Amniotic stem cell (primary cell): ENCODE data around the gene SAP25.

Experiments
- DNase-seq: peaks from one replicate; lab custom pipeline; 2025; lab: John Stamatoyannopoulos, UW

Gene SAP25

DNA sequence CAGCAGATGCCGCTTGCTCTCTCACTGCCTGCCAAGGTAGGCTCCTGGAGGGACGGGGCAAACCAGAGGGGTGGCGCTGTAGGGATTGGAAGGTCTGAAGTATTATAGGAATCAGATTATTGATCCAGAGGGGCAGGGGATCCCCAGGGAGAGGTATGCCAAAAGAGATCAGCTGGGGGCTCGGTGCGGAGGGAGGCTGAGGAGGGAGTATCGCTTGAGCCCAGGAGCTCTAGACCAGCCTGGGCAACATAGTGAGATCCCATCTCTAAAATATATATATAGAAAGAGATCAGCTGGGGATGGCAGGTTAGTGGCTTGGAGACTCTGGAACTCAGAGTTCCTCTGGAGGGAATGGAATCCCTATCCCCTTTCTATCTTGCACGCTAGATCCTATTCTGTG, 21.5 kb upstream of the SAP25 start:
- no peak for DNase-seq

DNA sequence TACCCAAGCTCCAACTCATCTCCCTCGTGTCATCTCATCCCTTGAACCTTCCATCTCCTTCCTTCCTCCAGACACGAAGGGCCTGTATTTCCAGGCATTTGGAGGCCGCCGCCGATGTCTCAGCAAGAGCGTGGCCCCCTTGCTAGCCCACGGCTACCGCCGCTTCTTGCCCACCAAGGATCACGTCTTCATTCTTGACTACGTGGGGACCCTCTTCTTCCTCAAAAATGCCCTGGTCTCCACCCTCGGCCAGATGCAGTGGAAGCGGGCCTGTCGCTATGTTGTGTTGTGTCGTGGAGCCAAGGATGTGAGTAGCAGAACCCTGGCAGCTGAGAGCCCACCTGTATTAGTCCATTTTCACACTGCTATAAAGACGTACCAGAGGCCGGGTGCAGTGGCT, 17.9 kb upstream of the SAP25 start:
- no peak for DNase-seq

DNA sequence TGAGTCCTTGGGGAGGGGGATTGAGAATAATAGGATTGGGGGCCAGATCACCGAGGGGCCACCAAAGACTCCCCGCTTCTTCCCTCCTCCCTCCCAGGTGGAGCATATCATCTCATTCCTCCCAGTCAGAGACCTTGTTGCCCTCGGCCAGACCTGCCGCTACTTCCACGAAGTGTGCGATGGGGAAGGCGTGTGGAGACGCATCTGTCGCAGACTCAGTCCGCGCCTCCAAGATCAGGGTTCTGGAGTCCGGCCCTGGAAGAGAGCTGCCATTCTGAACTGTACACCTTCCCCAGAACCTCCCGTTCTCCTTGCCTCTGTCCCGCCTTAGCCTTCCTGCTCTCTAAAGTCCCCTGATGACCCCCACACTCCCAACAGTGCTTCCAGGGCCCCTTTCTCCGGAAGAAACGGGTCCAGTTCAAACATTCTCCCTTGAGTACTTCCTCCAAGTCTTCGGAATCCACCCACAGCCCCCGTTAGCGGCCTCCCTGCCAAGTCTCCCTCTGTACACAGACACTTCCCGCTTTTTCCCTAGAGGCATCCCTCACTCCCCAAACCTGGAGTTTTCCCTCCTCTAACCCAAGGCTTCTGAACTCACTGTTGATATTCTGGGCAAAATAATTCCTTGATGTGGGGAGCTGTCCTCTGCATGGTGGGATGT, 16.5 kb upstream of the SAP25 start:
- DNase-seq, result no peak

DNA sequence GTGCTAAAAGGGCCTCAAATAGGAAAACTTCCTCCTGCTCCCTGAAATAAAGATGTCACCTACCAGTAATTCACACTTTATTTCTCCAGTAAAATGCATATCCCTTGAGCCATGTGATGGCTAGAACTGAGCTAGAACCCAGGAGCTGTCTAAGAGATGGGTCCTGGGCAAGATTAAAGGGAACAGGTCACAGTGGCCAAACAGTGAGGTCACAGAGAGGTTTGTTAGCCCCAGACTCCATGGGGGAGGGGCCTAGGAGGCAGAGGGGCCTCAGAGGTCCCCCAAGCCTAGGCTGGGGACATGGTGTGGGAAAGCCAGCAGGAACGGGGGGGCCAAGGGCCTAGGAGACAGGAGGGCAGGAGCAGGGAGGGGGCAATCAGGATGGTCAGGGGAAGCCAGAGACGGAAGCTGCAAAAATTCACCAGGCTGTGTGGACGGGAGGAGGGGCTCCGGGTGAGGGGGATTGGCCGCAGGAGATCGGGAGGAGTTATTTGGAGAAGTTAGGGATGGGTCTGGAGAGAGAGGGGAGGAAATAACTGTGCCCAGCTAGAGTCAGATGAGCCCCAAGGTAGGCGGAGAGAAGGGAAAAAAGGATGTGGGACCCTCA, 15.7 kb upstream of the SAP25 start:
- DNase-seq, result no peak

DNA sequence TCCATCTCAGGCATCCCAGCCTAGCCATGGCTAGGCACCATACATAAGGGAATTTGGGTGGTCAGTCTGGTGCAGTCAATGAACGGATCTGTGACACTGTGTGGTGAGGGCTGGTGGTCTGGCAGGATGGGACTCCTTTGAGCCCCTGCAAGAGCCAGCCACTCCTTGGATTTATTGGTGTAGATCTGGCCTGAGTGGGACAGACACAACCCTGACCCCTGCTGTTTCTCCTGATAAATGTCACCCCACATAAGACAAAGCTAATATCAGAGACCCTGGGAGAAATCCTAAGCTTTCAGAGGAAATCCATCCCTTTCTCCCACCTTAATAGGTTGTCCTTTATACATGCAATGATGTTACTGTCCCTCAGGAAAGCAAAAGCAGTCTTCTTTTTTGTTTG, 14.7 kb upstream of the SAP25 start:
- DNase-seq, result no peak

DNA sequence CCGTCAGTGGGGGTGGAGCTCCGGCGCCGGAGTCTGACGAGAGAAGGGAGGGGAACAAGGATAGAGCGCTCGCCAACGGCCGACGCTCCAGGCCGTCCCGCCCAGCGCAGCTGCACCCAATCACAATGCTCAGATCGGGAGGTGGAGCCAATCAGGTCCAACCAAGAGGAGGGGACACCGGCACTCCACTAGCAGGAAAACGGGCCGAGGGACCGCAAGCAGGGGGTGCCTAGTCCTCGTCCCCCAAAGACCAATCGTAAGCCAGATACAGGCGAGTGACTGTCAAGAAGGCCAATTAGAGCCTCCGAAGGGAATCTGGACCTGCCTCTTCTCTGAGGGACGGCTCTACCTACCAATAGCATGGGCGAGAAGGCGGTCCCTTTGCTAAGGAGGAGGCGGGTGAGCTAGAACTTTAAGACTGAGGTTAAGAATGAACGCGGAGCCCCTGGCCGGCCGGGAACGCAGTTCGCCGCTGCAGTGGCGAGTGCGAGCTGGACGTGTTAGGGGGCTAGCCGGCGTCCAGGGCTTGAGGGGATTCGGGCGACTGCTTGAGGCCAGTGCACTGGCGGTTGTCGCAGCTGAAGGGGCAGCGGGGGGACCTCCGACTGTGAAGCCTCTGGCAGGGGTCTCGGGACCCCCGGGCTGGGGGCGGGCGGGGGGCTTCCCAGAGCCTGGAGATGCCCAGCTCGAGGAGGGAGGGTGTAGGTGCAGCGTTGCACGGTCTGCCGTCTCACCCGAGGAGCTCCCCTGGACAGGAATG, 12.7 kb upstream of the SAP25 start, which contains the start of gene FBXO24:
Gene FBXO24 (plus strand): TSS at position 63 of the 760 bp plus-strand sequence. CDS start 298 bp downstream, at position 361.
- peak; percentile 99 for DNase-seq

DNA sequence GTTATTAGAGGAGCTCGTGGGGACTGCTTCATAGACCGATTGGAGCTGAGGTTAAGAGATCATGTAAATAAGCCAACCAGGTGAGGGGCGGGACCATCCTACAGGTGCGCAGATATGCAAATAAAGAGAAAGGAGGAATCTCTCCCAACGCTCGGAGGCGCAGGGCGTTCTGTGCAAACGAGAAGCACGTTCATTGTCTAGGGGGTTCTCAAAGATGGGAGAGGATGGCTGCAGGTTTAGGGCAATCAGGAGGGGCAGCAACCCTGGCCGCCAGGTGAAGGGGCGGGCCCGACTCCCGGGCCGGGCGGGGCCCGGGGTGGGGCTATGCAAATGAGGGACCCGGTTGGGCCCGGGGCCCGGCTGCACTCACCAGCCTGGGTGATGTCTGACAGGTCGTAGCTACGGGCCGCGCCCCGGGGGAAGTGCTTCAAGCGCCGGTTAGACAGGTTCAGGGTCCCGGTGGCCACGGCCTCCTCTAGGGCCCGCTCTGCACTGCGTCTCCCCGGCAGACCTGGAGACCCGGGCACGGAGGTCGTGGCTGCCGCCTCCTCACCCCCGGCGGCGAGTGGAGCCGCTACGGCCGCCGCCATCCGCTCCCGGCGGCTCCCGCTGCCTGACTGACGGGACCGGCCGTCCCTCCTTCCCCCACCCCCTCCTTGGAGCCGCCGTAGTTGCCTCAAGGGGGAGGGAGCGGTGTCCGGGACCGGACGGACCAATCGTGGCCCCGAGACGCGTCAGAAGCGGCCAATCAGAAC, 12.0 kb upstream of the SAP25 start, which contains the start of gene LRCH4:
Gene LRCH4 (minus strand): TSS at position 619 of the 755 bp plus-strand sequence. CDS start 29 bp downstream, at position 590.
- no peak for DNase-seq

DNA sequence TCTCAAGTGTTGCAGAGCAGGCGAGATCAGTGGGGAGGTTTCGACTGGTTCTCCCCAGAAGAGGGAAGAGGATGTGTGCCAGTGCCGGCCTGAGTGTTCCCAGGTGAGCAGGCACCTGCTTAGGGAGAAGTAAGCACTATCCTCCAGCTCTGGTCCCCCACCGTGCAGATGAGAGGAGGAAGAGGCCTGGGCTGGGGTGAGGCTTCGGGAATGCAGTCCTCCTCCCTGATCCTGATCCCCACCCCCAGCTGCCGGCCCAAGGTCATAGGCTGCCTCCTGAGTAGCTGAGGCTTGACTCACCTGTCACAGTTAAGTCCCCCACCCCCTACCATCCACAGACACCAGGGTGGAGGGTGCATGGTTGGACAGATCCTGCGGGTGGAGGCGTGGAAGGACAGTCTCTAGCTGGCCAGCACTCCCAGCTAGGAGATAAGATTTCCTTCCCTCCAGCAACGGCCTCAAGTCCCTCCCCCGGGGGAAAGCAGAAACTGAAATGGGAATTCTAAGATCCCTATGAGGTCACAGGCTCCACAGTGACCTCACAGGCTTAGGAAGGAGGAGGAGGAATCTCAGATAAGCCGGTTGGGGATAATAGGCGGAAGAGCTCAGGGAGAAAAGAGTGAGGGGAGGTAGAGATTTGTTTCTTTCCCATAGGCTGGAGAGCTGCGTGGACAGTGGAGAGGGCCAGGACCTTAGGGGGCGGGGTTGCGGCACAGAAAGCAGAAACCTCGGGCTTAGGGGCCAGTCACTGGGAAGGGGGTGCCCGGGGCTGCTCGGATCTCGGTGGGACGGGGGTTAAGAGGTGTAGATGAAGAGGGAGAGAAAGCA, 11.2 kb upstream of the SAP25 start:
- peak; percentile 51 for DNase-seq

DNA sequence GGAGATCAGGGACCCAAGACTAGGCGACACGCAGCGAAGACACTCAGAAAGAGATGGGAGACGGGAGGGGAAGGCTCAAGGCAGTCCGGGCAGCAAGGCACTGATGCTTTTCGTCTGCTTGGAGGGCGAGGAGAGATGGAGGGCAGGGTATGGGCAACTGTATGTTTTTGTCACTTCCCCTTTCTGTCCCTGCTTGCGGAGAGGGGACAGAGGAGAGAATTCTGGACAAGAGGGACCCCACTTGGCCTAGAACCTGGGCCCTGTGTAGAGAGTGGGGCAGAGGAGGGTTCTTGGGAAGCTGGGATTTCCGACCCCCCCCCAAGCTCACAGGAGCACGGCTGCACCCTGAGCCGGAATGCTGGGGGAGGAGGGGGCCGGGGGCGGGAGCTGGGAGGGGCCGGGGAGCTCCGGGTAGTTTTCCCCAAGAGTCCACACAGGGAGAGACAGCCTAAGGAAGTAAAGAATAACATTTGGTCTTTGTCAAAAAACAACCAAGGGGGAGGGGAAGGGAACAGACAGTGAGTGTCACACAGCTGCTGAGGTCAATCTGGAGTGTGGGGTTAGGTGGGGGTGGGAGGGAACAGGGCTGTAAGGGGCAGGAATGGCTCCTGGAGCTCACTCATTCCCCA, 10.5 kb upstream of the SAP25 start:
- no peak for DNase-seq

DNA sequence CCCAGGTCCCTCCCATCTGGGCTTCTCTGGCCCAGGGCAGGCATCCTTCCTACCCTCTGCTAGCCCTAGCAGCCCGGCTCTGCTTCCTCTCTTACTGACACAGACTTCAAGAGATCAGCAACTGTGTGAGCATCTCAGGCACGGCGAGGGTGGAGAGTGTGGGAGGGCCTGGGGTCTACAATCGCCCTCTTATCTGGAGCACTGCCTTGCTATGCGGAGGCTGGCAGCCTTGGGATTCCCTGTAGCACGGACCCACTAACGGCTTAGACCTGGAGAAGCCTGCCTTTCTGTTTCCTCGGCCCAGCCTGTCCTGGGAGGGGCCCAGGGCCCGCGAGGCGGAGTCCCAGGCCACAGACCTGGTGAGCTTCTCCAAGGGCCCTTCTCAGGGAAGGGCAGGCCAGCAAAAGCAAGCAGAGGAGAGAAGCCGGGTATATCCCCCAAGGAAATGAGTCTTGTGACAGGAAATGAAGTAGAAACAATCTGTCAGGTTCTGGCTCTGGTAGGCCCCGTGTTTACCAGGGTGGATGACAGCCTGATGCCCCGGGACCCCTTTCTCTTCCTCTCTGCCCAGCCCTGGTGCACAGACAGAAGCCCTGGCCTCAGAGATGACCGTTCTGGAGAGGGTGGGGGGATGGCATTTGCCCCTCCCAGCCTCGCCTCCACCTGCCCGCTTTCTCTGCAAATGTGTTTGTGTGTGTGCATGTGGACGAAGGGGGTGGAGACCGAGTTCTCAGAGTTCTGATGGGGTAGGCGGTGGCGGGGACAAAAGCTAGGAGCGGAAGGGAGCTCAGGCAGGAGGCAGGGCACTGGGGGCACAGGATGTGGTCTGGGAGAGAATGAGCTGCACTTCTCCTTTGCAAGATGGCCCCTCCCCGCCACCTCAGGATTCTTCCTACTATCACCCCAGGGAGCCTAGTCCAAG, 9.7 kb upstream of the SAP25 start:
- DNase-seq, result no peak

DNA sequence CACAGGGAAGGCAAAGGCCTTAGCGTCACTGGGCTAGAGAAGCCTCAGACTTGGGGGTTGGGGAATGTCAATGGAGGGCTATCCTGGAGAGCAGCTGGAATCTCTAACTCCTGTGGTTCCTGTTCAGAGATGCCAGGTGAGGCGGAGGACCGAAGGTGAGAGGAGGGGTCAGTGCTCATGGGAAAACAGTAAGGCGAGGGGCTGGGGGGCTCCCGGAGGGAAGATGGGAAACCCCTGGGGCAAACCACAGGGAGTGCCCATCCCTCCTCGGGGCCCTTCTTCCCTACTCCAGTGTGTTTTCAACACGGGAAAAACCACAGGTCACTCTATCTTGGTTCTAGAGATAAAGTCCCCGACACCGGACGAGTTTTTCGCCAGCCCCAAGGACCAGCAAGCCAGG, 8.9 kb upstream of the SAP25 start:
- DNase-seq, result no peak

DNA sequence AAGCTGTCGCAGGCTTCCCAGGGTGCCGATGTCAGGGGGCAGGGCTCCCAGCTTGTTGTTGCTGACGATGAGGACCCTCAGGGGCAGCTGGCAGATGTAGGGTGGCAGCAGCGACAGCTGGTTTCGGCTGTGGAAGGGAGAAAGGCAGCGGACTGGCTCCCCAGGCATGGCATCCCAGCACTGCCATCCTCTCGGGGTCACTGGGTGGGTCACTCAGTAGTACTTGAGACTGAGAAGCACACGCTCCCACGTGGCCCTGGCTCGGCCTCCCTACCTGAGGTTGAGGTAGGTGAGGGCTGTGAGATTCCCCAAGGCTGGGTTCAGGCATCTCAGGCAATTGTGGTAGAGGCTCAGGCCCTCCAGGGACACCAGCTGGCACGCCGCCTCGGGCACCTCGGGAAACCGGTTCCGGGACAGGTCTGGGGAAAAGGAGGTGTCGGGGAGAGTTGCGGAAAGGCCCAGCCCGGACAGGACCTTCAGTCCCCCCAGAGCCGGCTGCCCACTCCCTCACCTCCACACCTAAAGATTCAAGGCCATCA, 8.4 kb upstream of the SAP25 start:
- DNase-seq, result no peak

DNA sequence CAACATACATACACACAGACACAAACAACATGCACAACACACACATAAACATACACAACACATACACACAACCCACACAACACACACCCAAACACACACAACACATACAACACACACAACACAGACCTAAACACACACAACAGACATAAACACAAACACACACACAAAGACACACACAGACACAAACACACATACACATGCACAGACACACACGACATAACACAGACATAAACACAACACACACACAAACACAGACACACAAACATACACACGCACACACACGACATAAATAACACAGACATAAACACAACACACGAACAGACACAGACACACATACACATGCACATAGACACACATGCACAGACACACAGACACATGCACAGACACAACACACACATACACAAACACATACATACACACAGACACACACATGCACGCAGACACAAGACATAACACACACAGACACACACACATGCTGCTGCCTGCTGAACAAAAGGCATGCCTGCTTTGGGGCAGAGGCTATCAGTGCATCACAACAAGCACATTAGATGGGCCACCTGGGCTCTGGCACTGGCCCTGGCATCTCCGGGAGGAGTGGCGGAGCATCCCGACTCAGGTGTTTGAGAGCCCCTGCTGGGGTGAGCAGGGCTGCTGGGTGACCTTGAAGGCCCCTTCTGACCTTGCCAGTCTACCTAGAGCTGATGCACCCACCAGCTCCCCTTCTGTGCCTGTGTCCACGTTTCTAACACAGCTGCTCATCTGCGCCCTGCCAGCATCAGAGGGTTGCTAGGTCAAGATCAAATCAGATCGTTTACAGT, 7.0 kb upstream of the SAP25 start:
- DNase-seq, result no peak

DNA sequence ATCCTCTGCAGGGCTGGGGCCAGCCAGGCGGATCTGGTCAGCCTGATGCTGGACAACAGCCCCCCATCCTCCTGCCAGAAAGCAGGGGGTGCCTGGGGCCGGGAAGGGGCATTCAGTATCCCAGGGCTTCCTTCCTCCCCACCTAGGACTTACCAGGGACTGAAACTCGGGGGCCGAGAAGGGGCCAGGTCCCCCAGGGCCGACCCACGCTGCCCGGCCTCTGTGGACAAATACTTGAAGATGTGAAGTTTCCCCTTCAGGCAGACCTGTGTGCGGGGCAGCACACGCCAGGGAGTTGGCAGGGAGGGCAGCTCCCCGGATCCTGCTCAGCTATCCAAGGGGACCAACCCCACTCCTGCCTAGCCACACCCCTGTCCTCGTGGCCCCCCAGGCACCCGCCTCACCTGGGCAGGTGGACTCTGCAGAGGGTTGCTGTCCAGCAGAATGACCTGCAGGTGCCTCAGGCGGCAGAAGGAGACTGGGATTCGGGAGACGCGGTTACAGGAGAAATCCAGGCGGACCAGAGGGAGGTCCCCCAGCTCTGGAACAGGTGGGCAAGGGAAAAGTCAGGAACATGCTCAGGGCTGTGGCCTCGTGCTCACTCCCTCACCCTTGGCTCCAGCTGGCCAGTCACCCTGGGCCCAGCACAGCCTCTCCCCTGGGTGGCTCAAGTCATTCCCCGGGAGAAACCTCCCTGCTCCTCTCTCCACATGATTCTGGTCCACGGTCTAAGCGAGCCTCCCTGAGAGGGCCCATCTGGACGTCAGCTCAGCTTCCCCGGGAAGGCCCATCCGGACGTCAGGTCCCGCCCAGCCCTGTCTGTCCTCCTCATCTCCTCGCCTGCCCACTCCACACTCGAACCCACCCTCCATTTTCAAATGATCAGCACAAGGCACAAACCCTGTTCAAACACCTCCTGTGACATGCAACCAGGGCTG, 4.8 kb upstream of the SAP25 start:
- DNase-seq, result no peak

DNA sequence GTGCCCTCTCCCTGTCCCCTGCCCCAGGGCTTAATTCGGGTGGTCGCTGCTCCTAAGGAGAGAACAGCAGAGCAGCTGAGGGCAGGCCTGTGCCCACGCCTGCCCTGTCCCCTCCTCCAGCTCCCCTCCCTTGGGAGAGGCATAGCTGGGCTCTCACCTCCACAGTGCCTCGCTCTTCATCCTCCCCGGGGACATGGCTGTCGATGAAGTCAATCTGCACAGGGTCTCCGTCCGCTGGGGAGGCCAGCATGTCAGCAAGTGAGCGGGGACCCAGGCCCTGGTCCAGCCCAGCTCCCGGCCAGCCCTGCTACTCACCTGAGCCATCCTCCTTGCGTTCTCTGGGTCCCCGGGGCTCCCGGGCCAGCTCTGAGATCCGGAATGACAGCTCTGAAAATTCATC, 3.8 kb upstream of the SAP25 start:
- no peak for DNase-seq

DNA sequence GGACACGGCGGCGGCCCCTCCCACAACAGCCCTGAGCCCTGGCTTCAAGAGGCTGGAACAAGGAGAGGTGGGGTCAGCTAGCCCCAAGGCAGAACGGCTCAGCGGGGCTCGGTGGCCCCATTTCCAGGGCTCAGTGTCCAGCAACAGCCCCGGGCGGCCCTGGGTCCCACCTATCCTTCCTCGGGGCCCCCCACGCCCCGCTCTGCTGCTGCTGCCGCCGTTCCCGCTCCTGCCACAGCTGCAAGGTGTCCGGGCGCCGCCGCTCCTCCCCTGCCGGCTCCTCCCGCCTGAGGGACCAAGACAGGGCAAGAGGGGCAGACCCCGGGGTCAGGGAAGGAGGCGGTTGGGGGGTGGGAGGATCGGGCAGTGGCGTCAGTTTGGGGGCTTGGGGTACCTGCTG, 3.4 kb upstream of the SAP25 start:
- no peak for DNase-seq

DNA sequence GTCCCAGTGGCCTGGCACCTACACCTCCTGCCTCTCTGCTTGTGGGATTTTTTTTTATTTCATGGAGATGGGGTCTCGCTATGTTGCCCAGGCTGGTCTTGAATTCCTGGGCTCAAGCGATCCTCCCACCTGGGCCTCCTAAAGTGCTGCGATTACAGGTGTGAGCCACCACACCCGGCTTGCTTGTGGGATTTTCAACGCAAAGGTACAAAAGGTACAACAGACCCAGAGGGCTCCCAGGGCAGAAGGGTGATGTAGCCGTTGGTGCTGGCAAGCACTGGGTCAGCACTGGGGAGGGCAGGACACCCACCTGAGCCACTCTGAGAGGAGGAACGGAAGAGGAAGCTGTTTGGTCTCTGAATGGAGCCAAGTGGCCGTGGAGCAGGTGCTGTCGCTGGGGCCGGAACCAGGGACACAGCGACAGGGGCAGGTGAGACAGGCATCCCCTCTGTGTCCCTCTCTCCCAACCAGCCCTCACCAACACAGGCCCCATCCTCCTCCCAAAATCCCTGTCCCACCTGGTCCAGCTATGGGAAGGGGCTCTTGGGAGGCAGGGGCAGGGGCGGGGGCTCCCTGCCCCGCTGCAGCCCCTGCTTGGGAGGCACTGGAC, 2.8 kb upstream of the SAP25 start:
- no peak for DNase-seq
